Embryonic facial prominence (tissue), 1 donor: Measurements from ENCODE around the gene THBD.
"Not testable (repeated sequence)": the region's sequence is repeated elsewhere in the genome, so short reads cannot be mapped to it uniquely, and the experiment has no call there.

ENCODE experiments used
- DNase-seq: peaks from one replicate; pipeline ENCODE4 v3.0.0-alpha.2; 2016; ENCODE audit errors: extremely low spot score

Gene THBD

GRCh38 chr20:23035731-23036130, 13.7 kb downstream of the THBD start:
- no peak for DNase-seq

DNA sequence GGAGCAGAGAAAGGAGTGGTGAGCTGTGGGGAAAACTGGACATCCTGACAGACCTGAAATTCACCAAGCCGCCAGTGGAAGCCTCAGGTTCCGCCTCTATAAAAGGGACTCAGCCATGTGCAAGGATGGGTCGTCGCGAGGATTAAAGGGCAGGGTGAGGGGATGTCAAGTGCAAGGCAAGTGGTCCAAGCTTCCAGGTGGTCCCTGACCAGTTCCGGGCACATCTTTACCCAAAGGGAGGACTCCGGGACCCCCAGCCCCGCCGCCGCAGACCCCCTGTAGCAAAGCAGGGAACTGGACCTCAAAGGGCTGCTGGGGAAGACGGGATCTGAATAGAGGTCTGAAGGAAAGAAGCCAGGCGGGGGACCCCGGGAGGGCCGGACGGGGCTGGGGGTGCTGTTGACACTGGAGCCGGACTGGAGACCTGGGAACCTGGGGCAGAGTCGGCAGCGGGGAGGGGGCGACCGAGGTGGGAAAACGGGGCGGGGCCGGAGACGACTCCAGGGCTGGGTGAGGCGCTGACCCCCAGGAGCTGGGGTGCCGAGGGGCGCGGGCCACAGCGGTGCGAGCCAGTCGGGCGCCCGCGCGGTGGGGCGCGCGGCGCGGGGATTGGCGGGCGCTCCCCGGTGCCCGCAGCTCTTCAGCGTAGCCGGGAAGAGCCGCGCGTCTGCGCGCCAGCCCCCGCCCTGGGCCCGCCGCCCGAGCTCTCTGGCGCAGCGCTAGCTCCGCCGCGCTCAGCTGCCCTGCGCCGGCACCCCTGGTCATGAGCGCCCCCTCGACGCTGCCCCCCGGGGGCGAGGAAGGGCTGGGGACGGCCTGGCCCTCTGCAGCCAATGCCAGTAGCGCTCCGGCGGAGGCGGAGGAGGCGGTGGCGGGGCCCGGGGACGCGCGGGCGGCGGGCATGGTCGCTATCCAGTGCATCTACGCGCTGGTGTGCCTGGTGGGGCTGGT, 14.5 kb downstream of the THBD start, which contains the start of gene SSTR4:
TSS of gene SSTR4 (plus strand) at position 592 of the 951 bp plus-strand sequence. CDS start at position 764, 172 bp downstream.
- DNase-seq = no peak

GRCh38 chr20:23033918-23034317, 15.6 kb downstream of the THBD start:
- DNase-seq = no peak

DNA sequence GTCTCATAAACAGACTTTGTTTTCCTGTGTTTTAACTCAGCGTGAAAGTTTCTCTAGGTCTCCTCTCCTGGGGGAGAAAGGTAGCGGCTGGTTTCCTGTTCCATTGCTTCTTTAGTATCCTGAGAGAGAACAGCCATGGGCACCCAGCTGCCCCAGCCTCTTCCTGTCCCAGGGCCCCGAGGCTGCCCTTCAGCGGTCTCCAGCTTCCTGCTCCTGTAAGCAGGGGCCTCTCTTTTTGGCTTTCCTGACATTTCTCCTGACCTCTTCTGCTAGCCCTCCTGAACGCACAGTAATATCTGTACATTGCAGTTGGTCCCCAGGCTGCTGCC, 16.8 kb downstream of the THBD start:
- no peak for DNase-seq

- no peak for DNase-seq
These were observed 17.3 kb downstream of the THBD start for GRCh38 chr20:23032056-23032749.

DNA sequence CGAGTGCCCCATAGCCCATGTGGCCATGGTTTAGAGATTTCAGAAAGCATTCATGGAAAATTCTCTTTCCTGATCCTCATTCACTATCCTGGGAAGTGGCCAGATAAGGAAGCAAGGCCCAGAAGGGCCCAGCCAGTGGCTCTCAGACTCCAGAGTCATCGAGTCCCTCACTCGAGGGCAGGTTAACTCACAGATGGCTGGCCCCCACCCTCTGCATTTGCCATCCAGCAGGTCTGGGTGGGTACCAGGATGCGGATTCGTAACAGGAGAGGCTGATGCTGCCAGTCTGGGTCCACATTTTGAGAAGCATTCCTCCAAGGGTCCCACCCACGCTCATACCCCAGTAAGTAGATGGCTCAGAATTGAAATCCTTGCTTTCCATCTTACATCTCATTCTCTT, 18.1 kb downstream of the THBD start:
- no peak for DNase-seq

- no peak for DNase-seq
These were observed 20.1 kb downstream of the THBD start for GRCh38 chr20:23029324-23029723.

- DNase-seq = no peak
These were observed 21.1 kb downstream of the THBD start for GRCh38 chr20:23028392-23028791.

DNA sequence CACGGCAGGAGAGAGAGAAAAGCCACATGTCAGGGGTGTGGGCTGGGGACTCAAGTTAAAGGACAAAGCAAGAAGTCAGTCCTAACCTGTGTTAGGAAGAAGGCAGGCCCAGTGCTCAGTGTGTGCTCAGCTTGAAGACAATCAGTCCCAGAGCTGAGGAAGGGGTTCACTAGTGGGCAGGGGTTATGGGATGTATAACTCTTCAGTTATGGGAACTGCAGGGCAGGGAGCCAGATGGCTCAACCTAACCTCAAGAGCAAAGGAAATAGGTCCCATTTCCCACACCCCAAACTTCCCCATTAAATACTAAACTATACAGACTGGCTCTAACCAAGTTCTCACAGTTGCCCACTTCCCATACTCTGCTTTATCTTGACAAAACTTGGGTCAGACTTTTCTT, 21.8 kb downstream of the THBD start:
- DNase-seq = no peak

DNA sequence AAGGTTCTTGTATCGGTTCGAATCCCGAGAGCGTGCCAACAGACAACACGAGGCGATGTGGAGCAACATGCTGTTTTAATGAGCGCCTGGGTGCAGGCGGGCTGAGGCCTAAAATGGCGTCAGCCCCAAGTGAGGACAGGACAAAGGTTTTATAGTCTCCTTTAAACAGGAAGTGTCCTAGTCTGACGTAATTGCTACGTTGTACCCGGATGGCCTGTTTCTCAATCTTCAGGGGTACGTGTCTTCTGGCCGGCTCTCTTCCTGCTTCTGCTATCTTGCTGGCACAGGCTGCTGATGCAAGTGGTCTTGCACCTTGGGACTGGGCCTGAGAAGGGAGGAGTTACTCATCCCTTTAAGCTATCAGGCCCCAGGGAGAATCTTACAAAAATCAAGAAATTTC, 24.0 kb downstream of the THBD start:
- not testable (repeated sequence) for DNase-seq

- no peak for DNase-seq
These were observed 24.8 kb downstream of the THBD start for GRCh38 chr20:23024701-23025100.

- no peak for DNase-seq
These were observed 25.8 kb downstream of the THBD start for GRCh38 chr20:23023621-23024177.

DNA sequence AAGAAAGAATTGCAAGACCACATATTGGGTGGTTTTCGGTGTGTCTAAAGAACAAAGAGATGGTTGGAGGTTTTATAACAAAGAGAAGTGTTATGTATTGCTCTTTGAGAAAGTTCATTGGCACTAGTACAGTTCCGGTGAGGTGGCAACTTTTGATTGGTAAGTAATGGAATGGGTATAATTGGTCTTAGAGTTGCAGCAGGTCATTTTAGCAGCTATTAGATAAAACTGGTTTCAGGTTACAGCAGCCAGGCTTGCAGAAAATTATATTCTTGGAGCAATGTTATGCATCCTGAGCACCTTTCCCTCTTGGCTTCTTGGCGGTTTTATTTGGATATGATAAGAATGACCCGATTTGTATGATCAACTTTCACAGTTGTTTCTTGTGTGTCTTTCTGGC, 26.6 kb downstream of the THBD start:
- no peak for DNase-seq

- no peak for DNase-seq
These were observed 27.5 kb downstream of the THBD start for GRCh38 chr20:23021951-23022350.

- DNase-seq = no peak
These were observed 27.9 kb downstream of the THBD start for GRCh38 chr20:23021541-23021940.

DNA sequence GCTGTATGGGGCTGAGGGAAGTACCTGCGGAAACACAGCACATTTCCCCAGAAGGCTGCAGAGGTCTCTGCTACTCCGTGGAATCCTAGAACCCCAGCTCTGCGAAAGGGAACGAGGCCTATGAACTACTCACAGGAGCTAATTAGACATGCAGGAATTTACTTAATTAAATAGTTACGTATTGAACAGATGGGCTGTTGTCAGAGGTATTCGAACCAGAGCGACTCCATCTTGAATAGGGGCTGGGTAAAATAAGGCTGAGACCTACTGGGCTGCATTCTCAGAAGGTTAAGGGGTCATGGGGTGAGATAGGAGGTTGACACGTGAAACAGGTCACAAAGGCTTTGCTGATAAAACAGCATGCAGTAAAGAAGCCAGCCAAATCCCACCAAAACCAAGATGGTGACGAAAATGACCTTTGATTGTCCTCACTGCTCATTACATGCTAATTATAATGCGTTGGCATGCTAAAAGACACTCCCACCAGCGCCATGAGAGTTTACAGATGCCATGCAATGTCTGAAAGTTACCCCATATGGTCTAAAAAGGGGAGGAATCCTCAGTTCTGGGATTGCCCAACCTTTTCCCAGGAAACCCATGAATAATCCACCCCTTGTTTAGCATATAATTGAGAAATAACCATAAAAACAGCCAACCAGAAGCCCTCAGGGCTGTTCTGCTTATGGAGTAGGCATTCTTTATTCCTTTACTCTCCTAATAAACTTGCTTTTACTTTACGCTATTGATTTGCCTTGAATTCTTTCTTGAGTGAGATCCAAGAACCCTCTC, 29.0 kb downstream of the THBD start:
- no peak for DNase-seq

DNA sequence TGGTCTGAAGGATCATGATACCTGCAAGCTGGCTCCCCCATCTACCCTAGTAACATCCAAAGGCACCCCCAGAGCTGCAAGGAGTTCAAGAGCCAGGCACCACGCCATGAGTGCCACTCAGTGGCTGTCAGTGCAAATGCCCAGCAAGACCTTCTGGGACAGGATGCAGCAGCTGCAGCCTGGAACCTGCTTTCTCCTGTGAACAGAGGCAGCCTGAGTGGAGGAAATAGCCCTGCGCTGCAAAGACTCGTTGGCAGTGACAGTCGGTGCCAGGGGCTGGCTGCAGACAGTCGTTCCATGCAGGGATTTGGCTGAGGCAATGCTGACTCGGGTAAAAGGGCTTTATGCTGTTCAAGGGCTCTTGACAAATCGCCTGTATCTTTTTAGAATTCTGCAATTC, 30.1 kb downstream of the THBD start:
- DNase-seq = no peak

GRCh38 chr20:23018941-23019340, 30.5 kb downstream of the THBD start:
- no peak for DNase-seq

GRCh38 chr20:23018432-23018831, 31.0 kb downstream of the THBD start:
- DNase-seq = no peak

DNA sequence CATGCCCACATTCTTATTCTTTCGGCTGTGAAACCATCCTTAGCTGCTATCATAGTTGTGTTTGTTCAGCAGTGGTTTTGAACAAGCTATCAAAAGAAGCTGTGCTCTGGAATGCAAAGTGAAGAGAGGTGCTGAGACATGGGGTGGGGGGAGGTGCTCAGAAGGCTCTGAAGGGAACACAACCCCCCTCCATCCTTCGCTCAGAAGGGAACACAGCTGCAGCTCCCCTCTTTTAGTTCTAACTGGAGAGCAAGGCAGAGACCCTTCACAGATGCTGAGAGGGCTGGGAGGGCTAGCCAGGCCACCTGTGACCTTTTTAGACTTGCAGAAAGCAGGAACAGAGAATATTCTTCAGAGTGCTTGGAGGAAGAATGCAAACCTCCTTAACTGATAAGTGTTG, 32.0 kb downstream of the THBD start:
- DNase-seq = no peak

DNA sequence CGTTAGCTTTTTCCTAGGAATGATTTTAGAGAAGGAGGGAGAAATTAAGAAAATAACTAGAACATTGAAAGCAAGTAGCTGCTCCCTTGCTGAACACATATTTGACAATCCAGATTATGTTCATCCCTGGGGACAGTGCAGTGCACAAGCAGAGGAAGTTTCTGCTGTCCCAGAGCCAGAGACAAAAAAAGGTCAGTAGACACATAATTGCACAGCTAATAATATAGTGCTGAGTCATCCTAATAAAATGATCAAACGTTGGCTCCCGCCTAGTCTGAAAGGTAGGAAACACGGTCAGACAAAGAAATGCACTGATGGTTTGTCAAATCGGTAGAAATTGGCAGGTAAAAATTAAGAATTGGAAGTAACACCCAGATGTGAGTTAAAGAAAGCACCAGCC, 36.0 kb downstream of the THBD start:
- DNase-seq = no peak
